Activated T-helper 1 cell treated with anti-CD3 and anti-CD28 coated beads, Interleukin-2, amount 50 U/mL, for 16 hours (primary cell): ENCODE results near the gene ANO2.

Experiments used
- DNase-seq, 2 donors: peaks; one replicate each; pipeline ENCODE4 v3.0.0-alpha.2; 2020; ENCODE audit warnings: low read depth in 1 of 2, low spot score in 1 of 2

ANO2 gene

GRCh38 chr12:5783289-5783920 is 161.7 kb downstream of the ANO2 start:
- no peak for DNase-seq

DNA sequence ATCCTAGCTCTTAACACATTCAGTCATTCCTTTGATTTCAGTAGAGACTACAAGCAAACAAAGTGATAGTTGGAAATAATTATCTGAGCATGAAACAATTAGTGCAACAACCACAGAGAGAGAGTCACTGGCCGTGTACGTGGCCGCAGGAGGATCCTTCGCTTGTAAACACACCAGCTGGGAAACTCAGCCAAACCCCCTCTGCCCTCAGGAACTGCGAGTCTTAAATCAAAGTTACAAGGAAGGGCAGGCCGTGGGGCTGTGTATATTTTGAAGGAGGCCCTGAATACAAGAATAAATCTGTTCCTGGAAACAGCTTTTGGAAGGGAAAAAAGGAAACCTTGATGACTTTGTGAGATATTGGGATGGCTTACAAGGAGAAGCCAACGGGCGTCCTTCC is 164.5 kb downstream of the ANO2 start:
- DNase-seq, result no peak

- no peak for DNase-seq
These were observed 165.7 kb downstream of the ANO2 start for GRCh38 chr12:5779401-5779800.

GRCh38 chr12:5778821-5779220 is 166.2 kb downstream of the ANO2 start:
- no peak for DNase-seq

DNA sequence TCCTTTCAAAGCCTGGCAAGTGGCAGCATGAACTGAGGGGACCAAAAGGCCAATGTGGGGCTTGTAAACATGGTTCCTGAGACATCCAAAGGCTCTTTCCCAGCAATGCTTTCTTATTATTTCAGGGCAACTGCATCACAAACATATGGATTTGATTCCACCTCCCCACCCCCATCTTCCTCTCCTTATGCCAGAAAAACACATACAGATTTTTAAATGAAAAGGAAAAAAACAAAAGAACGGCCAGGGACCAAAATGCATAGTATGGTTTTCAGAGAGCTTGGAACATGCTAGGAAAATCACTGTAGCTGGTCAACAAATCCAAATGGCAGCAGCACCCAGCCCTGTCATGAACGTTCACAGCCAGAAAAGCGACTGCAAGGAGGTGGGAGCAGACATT is 167.6 kb downstream of the ANO2 start:
- no peak for DNase-seq

DNA sequence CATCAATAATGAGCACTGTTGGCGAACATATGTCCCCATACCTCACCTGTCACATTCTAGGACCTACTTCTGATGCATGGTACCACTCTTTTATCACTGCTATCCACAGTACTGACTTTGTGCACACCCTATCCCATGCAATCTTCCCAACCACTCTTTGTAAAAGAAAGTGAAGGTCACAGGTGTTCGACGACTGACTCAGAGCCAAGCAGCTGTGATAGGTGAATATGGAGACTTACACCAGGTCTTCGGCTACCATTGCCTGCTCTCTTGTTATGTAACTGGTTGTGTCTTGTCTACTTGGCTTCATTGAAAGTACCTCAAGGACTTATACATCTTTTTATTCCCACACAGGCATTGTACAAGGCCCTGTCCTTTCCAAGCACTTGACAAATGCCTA is 169.0 kb downstream of the ANO2 start:
- no peak for DNase-seq

DNA sequence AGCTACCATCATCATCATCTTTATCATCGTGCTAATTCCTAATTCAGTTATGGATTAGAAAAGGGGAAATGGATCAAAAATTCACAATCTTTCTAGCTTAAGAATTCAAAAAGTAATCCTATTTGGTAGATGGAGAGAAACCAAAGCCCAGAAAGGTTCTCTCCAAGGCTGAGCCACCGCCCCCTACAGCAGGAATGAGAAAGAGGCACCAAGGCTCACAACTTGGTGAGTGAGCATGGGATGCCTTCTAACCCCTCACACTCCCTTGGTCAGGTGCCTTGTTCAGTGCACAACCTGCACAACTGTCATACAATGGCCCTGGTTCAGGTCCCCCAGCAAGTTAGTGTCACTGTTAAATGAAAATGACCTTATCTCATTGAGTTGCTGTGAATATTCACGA is 171.5 kb downstream of the ANO2 start:
- DNase-seq, result no peak

DNA sequence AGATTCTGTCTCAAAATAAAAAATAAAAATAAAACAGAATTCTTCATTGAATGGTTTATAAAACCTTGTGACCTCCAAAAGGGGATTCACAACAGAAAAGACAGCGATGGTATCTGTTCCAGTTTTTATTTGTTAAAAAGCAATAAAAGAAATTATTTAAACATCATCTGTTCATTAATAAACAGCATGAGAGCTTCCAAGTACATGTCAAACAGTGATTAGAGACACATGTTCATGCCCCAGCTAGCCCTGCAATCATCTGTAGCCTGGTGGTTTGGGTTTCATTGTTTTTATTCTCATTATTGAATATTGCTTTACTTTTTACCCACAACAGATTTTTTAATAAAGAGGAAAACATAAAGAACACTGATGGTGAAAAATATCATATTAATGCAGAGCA is 173.3 kb downstream of the ANO2 start:
- DNase-seq, result no peak

DNA sequence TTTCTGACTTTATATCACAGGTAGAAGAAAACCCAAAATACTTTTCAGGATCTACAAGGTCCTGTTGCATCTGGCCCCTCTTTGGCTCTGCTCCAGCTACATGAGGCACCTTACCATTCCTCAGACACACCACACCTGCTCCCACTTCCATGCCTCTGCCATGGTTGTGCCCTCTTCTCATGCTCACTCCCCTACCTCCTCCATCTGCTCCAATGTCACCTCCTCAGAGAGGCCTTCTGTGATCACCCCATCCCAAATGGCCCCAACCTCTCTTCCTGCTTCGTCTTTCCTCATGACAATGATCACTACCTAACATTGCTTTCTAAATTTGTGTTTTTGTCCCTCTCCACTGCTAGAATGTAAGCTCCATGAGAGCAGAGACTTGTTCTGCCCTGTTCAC is 174.3 kb downstream of the ANO2 start:
- no peak for DNase-seq

DNA sequence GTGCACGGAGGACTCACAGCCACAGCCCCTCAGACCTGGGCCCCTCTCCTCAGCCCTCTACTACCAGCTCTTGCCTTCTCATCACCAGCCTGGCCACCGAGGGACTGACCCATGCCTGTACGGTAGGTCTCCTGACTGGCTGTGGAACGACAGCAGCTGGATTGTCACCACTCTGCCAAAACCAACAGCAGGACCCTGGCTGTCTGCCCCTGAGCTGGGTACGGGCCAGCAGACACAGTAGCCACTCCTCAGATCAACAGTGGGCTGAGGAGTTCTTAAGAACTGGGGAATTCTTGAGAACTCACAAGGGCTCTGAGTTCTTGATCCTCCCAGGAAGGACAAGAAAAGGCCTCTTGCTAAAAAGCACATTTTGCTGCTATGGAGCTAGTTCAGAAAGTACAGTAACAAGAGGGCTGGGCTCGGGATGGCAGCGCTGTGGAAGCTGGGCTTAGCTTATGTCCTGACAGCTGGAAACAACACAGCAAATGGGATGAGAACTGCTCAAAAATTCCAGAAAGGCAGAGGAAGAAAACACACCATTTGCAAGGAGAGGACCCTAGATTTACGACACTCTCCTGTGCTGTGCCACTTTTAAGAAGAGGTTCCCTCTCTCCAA is 176.4 kb downstream of the ANO2 start:
- no peak for DNase-seq

- DNase-seq, result no peak
These were observed 176.9 kb downstream of the ANO2 start for GRCh38 chr12:5768171-5768570.

DNA sequence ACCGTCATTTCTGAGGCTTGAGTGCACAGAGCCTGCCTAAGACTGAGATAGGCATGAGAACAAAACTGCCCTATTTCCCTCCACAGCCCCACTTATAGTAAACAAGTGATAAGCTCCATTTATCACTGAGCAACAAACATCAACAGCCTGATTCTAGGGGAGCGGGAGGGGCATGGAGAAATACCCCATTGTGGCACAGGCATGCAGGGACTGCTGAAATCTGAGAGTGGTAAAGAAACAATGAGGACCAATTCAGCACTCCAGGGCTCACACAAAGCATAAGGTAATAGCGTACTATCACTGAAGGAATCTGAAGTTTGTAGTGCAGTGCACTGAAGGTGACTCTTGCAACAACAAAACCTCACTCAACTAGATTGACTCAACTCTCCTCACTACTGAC is 186.7 kb downstream of the ANO2 start:
- no peak for DNase-seq

DNA sequence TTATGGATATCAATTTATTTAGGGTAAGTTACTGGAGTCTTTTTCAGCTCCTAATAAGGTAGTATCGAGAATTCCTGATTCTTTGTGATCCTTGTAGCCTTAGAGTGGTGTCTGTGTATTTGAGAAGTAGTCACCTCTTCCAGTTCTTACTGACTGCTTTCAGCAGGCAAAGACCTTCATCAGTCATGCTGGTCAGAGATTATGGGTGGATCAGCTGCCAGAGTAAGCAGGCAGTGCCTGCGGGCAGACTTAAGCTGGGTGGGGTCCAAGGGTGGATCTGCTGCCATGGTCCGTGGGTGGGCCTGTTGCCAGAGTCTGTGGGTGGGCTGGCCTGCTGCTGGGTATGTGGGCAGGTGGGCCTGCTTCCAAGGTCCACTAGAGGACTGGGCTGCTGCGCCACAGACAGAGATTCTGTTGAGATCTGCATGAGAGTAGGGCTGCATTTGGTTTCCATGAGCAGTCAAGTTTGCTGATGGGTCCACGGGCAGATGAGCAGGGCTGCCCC is 188.7 kb downstream of the ANO2 start:
- DNase-seq, result no peak

GRCh38 chr12:5748027-5748426 is 197.0 kb downstream of the ANO2 start:
- DNase-seq, result no peak

DNA sequence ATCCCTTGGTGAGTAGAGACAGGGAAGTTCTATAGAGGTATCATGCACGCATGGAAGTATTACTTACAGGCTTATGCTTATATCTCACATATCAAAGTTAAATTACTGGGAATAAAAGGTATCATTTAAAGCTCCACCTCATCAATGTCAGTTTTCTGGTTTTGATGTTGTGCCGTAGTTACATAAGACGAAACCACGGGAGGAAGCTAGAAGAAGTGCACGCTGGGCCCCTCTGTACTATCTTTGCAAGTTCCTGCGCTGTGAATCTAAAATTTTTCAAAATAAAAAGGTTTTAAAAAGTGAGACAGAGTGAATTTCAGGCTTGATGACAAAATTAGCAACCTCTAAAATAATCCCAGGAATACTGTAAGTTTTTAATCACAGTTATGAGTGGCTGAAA is 198.1 kb downstream of the ANO2 start:
- DNase-seq, result no peak

DNA sequence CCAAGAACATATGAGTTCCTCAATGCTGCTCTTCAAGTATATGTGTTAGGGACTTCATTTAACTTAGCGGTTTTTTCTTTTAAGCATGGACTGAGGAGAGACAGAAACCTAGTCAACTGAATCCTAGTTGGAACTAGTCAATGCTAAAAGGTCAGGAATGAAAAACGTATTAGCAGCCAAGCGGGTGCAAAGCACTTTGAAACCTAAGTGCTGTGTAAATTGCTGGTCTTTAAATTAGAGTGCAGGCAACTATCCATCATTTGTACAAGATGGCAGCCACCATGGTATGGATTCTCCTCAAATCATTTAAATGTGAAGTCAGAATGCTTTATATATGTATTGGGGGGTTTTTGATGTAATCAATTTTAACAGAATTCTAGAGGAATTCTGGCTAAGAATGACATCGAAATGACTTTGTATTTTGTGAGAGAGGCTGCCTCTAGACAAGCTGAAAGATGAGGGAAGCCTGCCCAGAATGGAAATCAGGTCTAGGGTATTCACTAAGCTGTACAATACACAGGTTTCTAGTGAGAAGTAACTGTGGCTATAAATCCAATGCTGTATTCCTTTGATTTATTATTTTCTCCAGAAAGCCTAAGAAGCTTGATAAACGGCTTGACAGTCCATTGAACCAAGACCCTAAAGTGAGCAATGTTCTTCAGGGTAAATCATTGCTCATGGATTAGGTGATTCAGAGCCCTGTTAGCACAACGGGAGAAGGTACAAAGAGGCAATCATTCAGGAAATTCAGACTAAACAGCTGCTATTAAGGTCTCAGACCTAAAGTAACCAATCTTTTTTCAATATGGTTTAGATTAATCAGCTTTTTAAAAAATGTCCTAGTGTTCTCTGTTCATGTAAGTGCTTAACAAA is 198.8 kb downstream of the ANO2 start:
- DNase-seq, result no peak

DNA sequence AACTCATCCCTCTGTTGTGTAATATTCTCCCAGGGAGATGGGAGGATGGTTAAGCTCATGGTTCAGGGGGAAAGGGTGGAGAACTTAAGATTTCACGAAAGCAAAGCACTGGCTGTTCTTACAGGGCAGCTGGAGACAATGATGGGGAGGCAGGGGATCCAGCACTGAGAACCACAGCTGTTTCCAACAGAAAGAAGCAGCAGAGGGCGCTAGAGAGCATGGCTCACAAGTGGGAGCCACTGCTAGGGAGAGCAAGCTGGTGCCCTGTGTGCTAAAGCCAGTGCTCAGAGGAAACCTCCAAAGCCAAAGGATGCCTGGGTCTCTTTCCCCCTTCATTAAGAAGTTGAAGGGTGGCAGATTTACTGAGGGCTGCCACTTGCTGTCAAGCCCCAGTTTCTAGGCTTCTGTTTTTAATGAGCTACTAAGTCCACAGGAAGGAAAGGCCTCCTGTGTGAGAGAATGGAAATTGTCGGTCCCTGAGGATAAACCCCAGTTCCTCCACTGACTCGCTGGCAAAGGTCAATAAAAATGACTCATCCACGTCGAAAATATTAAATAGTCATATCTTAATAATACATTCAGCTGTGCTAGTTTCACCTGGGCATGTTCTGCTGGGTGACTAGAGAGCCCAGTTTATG is 199.7 kb downstream of the ANO2 start:
- DNase-seq, result no peak

GRCh38 chr12:5742258-5742657 is 202.8 kb downstream of the ANO2 start:
- no peak for DNase-seq

GRCh38 chr12:5739917-5740316 is 205.1 kb downstream of the ANO2 start:
- no peak for DNase-seq

DNA sequence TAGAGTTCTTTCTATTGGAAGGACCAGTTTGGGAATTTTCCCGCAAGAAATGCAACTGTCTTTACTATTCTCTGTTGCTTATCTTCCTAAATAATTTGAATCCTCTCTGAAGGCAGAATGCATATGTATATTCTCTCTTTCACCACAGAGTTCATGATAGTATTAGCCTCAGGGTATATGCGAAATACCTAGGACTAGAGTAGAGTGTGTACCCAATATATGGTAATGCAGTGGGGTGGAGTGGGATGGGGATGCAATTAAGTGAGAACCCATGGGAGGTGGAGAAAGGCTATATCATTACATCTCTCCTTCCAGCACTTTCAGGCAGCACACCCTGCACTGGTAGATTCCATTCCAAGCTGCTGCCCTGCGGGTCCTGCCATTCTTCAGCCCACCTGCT is 207.3 kb downstream of the ANO2 start:
- DNase-seq, result no peak

DNA sequence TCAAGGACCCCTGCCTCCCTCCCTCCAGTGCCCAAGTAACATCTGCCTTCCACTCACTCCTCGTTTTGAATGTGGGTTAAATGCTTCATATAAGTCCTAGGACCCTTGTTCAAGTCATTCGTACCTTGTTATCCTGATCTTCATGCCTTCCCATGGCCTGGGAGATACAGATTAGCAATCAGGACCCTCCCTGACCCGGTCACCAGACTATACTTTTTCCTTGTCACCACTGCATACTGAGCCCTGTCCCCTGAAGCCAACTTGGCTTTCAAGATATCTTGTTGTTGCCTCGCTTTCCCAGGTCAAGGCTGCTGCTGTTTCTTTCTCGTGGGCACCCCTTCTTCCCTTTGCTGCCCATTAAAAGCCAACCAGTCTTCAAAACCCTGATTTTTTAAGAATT is 208.5 kb downstream of the ANO2 start:
- DNase-seq, result no peak

DNA sequence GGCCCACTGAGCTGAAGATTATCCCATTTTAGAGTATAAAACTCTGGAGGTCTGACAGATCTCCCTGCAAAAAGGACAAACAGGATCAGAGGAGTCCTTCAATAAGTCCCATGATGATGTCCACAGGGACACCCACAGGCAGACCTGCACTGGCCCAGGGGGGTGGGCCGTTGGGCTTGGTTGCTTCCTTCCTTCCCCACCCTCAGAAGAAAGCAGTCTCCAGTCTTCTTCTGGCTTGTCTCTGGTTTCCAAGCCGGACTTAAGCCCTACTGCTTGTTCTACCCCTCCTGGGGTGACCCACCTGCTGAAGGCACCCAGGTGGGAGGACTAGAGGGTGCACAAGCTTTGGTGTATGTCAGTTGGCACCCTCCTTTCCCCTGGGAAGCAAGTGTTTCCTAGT is 209.0 kb downstream of the ANO2 start:
- no peak for DNase-seq
